Right ventricle myocardium inferior (tissue), 1 donor: ENCODE measurements around the gene COPA. TPM values are rescaled to one million over a fixed set of nuclear protein-coding genes. Genes with fewer than 3 reads are reported as not detected.
"Not testable (repeated sequence)": the region's sequence is repeated elsewhere in the genome, so short reads cannot be mapped to it uniquely, and the experiment has no call there.

ENCODE experiments used
- ATAC-seq: fragments of 200-7000 bp; cut with Tn5 transposase; one replicate; pipeline ENCODE4 v1.9.1; 2020; ENCODE audit warnings: mild to moderate bottlenecking, moderate library complexity
- DNase-seq: peaks from one replicate; pipeline ENCODE4 v3.0.0; 2021; ENCODE audit errors: missing footprints
- intact Hi-C: fragments of 100-400 bp; cut with DNase I; formaldehyde crosslinking; loops from one replicate; pipeline ENCODE4 v1.11.0; 2022
- long read RNA-seq: library from polyadenylated mRNA; unstranded; transcript quantifications from one replicate; pipeline ENCODE4 v2.0.0, GENCODE V29; 2021
- total RNA-seq: library from RNA; stranded (reverse); fragmentation: NEBNext Ultra II Directional; extraction: Animal tissue kit (Norgen Biotek cat#: 25700); gene quantifications from one replicate; pipeline ENCODE4 v1.2.1, GENCODE V29; 2021
- donor health status: DM: no; HTN: yes; CAD: no; lungs with severe emphysema.

The COPA gene
- total RNA-seq = 84.2 TPM
- long read RNA-seq, full-length matches to known transcripts = 68 of 82 reads
- long read RNA-seq, partial matches to known transcripts = 10 of 82 reads
- long read RNA-seq, other reads (novel, unspliced or antisense) = 4 of 82 reads

GRCh38 chr1:160342953-160343869 lies at the start of gene COPA, which contains the start of gene NCSTN:
Gene COPA, minus strand, starts transcription at chr1:160343250. Its CDS starts 80 bp downstream, at chr1:160343170.
Gene NCSTN, plus strand, starts transcription at chr1:160343383. Its CDS starts 14 bp downstream, at chr1:160343397.
- ATAC-seq = peak; percentile 99
- DNase-seq = peak; percentile 95
- intact Hi-C loops = no loop called here

GRCh38 chr1:160388406-160388805 lies 45.4 kb upstream of the COPA start:
- ATAC-seq, intact Hi-C loops, DNase-seq: not testable (repeated sequence)

- ATAC-seq, intact Hi-C loops, DNase-seq: not testable (repeated sequence)
Observed at GRCh38 chr1:160384812-160385211, 41.8 kb upstream of the COPA start.

- DNase-seq = no peak
- intact Hi-C loops = loop anchor here (5.0 kb wide), 1 partner anchor 275 kb away; no protein-coding TSS in a partner anchor
- ATAC-seq = no peak
Observed at GRCh38 chr1:160377585-160378206, 34.6 kb upstream of the COPA start.

- DNase-seq (no peak), ATAC-seq (peak; percentile 81)
- intact Hi-C loops = loop anchor here (5.0 kb wide), 1 partner anchor 274 kb away; no protein-coding TSS in a partner anchor
Observed at GRCh38 chr1:160376525-160377131, 33.6 kb upstream of the COPA start.

GRCh38 chr1:160375788-160376524 lies 32.9 kb upstream of the COPA start:
- ATAC-seq = peak; percentile 57
- DNase-seq = no peak
- intact Hi-C loops = loop anchor here (5.0 kb wide), 1 partner anchor 274 kb away; no protein-coding TSS in a partner anchor

- peak; percentile 67 for ATAC-seq
- intact Hi-C loops = loop anchor here (5.0 kb wide), 1 partner anchor 272 kb away; no protein-coding TSS in a partner anchor
Observed at GRCh38 chr1:160374306-160375110, 31.5 kb upstream of the COPA start.

GRCh38 chr1:160373696-160374095 lies 30.6 kb upstream of the COPA start:
- intact Hi-C loops = no loop called here
- ATAC-seq = no peak
- no peak for DNase-seq

More at GRCh38 chr1:160374306-160375110, 31.5 kb upstream of the COPA start:
- no peak for DNase-seq

GRCh38 chr1:160371756-160372155 lies 28.7 kb upstream of the COPA start:
- intact Hi-C loops = no loop called here
- ATAC-seq (no peak), DNase-seq (no peak)

- no peak for DNase-seq
- ATAC-seq = no peak
- intact Hi-C loops = no loop called here
Observed at GRCh38 chr1:160371346-160371631, 28.2 kb upstream of the COPA start.

- intact Hi-C loops = no loop called here
- DNase-seq = no peak
- no peak for ATAC-seq
Observed at GRCh38 chr1:160370561-160371345, 27.7 kb upstream of the COPA start.

GRCh38 chr1:160369087-160369486 lies 26.0 kb upstream of the COPA start:
- ATAC-seq (no peak), DNase-seq (no peak)
- intact Hi-C loops = no loop called here

GRCh38 chr1:160367934-160368923 lies 25.2 kb upstream of the COPA start:
- ATAC-seq (no peak), DNase-seq (no peak)
- intact Hi-C loops = no loop called here

GRCh38 chr1:160367516-160367900 lies 24.5 kb upstream of the COPA start:
- DNase-seq (no peak), ATAC-seq (no peak)
- intact Hi-C loops = no loop called here

- intact Hi-C loops = no loop called here
- ATAC-seq = no peak
- DNase-seq = no peak
Observed at GRCh38 chr1:160366731-160367515, 23.9 kb upstream of the COPA start, which contains the start of gene NHLH1. Gene NHLH1, plus strand, starts transcription at chr1:160367071. Its CDS starts 3,661 bp downstream, at chr1:160370732.
